OCI-LY7 (cell line): ENCODE data around the gene TRAF3. TPM values are rescaled to one million over a fixed set of nuclear protein-coding genes. Genes with fewer than 3 reads are reported as not detected.
"Not testable (repeated sequence)": the region's sequence is repeated elsewhere in the genome, so short reads cannot be mapped to it uniquely, and the experiment has no call there.

Experiments used
- BruUV-seq: library from RNA; stranded (reverse); fragments of 400-500 nt; replicated peaks from 2 replicates; lab custom pipeline; 2021; lab: Mats Ljungman, UMichigan
- CTCF ChIA-PET: fragments of 300-600 bp; sonication (Branson Sonifier 250); formaldehyde crosslinking; loops from one replicate; lab custom pipeline; 2022; ENCODE audit warnings: antibody characterized with exemption; ENCODE audit not compliant: unreplicated experiment; lab: Charles Lee
- POLR2A ChIA-PET: fragments of 300-600 bp; sonication (Branson Sonifier 250); formaldehyde crosslinking; loops from one replicate; lab custom pipeline; 2022; ENCODE audit warnings: antibody characterized with exemption; lab: Charles Lee
- DNase-seq: peaks from one replicate; pipeline ENCODE4 v3.0.0-alpha.2; 2015; ENCODE audit warnings: low spot score
- H2AFZ ChIP-seq: fragments of 200-600 bp; sonication (generic), shearing (Covaris generic); 2 replicates; pipeline ENCODE4 v1.6.1; 2014; ENCODE audit warnings: mild to moderate bottlenecking, antibody characterized with exemption, low read length, moderate library complexity
- H3K27ac ChIP-seq: fragments of 200-600 bp; sonication (generic); 2 replicates; pipeline ENCODE4 v1.5.1; 2014; ENCODE audit warnings: mixed run types, low read depth, mild to moderate bottlenecking, moderate library complexity, low read length, inconsistent platforms; ENCODE audit not compliant: poor library complexity, severe bottlenecking
- H3K36me3 ChIP-seq: fragments of 200-600 bp; sonication (generic); 2 replicates; pipeline ENCODE4 v1.6.1; 2014; ENCODE audit warnings: mild to moderate bottlenecking, antibody characterized with exemption, low read length, moderate library complexity, mixed read lengths; ENCODE audit not compliant: insufficient read depth
- H3K4me1 ChIP-seq: fragments of 200-600 bp; sonication (generic); 2 replicates; pipeline ENCODE4 v1.5.1; 2014; ENCODE audit warnings: mild to moderate bottlenecking, low read length; ENCODE audit not compliant: insufficient read depth, poor library complexity, severe bottlenecking
- H3K4me2 ChIP-seq: fragments of 200-600 bp; sonication (generic); 2 replicates; pipeline ENCODE4 v1.6.1; 2014; ENCODE audit warnings: mild to moderate bottlenecking, low read length
- H3K4me3 ChIP-seq: fragments of 200-600 bp; sonication (generic); 2 replicates; pipeline ENCODE4 v1.5.1; 2014; ENCODE audit warnings: mild to moderate bottlenecking, low read depth, low read length; ENCODE audit not compliant: poor library complexity, severe bottlenecking
- H3K79me2 ChIP-seq: fragments of 200-600 bp; sonication (generic); 2 replicates; pipeline ENCODE4 v1.6.1; 2016; ENCODE audit warnings: low read depth, mild to moderate bottlenecking, low read length, moderate library complexity, mixed read lengths; ENCODE audit not compliant: insufficient read depth
- H3K9me2 ChIP-seq: fragments of 200-600 bp; sonication (generic); 2 replicates; pipeline ENCODE4 v1.6.1; 2016; ENCODE audit warnings: mild to moderate bottlenecking, low read length, mixed read lengths; ENCODE audit not compliant: insufficient read depth
- H3K9me3 ChIP-seq: fragments of 200-600 bp; sonication (generic); 2 replicates; pipeline ENCODE4 v1.6.1; 2014; ENCODE audit warnings: mild to moderate bottlenecking, mixed run types, low read length, mixed read lengths
- H4K20me1 ChIP-seq: fragments of 200-600 bp; sonication (generic); 2 replicates; pipeline ENCODE4 v1.6.1; 2014; ENCODE audit warnings: mild to moderate bottlenecking, antibody characterized with exemption, low read length, moderate library complexity, mixed read lengths; ENCODE audit not compliant: insufficient read depth
- EZH2phosphoT487 ChIP-seq: fragments of 200-600 bp; sonication (generic); IDR thresholded peaks from 2 replicates; pipeline ENCODE4 v1.6.1; 2018; ENCODE audit warnings: low read depth, borderline replicate concordance, mild to moderate bottlenecking, mixed run types, antibody characterized with exemption, low read length, moderate library complexity, mixed read lengths
- intact Hi-C: fragments of 100-400 bp; cut with micrococcal nuclease; formaldehyde crosslinking; loops from one replicate; pipeline ENCODE4 v1.10.0; 2022; ENCODE audit not compliant: unreplicated experiment
- total RNA-seq, 2 experiments: library from RNA; depleted of rRNA in 1 of 2; stranded (reverse); fragments of >200 nt in 1 of 2; shearing (Covaris generic) in 1 of 2; gene quantifications; 2 replicates each; pipeline ENCODE4 v1.2.3, GENCODE V29; 2014 to 2022
- TF ChIP-seq, protein P1 (sequence below): fragments of 200-600 bp; sonication (generic); conservative IDR thresholded peaks from 2 replicates; pipeline ENCODE4 v1.5.1; 2014; ENCODE audit warnings: mild to moderate bottlenecking, antibody characterized with exemption, low read length, moderate library complexity, mixed read lengths

TRAF3 gene
- total RNA-seq, 2 experiments from 2014 or later: 0.82 to 2.9 TPM

GRCh38 chr14:102924632-102925588 lies 147.7 kb downstream of the TRAF3 start:
- H3K9me2 ChIP-seq: no peaks in the 10 kb centered on the region
- no peak overlapping the region for H3K4me2 ChIP-seq
- no peaks in the 10 kb centered on the region for H3K9me3 ChIP-seq
- H3K4me3 ChIP-seq: no peak overlapping the region
- no peak overlapping the region for H3K27ac ChIP-seq
- intact Hi-C loops: no loop called here
- peaks cover 8% of the 10 kb centered on the region for H3K4me1 ChIP-seq
- no peak overlapping the region for H2AFZ ChIP-seq
- TF ChIP-seq EZH2phosphoT487: no peak
- TF ChIP-seq, protein P1, sequence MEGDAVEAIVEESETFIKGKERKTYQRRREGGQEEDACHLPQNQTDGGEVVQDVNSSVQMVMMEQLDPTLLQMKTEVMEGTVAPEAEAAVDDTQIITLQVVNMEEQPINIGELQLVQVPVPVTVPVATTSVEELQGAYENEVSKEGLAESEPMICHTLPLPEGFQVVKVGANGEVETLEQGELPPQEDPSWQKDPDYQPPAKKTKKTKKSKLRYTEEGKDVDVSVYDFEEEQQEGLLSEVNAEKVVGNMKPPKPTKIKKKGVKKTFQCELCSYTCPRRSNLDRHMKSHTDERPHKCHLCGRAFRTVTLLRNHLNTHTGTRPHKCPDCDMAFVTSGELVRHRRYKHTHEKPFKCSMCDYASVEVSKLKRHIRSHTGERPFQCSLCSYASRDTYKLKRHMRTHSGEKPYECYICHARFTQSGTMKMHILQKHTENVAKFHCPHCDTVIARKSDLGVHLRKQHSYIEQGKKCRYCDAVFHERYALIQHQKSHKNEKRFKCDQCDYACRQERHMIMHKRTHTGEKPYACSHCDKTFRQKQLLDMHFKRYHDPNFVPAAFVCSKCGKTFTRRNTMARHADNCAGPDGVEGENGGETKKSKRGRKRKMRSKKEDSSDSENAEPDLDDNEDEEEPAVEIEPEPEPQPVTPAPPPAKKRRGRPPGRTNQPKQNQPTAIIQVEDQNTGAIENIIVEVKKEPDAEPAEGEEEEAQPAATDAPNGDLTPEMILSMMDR: no peak
- no peak for DNase-seq
- BruUV-seq: no TSS peak
- CTCF ChIA-PET: no interaction called here
- no peaks in the 10 kb centered on the region for H3K36me3 ChIP-seq
- POLR2A ChIA-PET: interaction anchor here (0.5 to 0.8 kb wide), 2 partner anchors 11 to 235 kb away, joined by 3 read pairs; no protein-coding TSS in a partner anchor
- no peaks in the 10 kb centered on the region for H3K79me2 ChIP-seq
- no peaks in the 10 kb centered on the region for H4K20me1 ChIP-seq

GRCh38 chr14:102925646-102926045 lies 148.4 kb downstream of the TRAF3 start:
- intact Hi-C loops: no loop called here
- H3K9me2 ChIP-seq: no peaks in the 10 kb centered on the region
- ChIA-PET CTCF (no interaction called here), POLR2A (no interaction called here)
- no peak overlapping the region for H3K4me2 ChIP-seq
- no peak overlapping the region for H2AFZ ChIP-seq
- no peaks in the 10 kb centered on the region for H4K20me1 ChIP-seq
- no peak overlapping the region for H3K27ac ChIP-seq
- H3K4me3 ChIP-seq: no peak overlapping the region
- TF ChIP-seq, protein P1: no peak
- no peak for TF ChIP-seq EZH2phosphoT487
- H3K79me2 ChIP-seq: no peaks in the 10 kb centered on the region
- no TSS peak for BruUV-seq
- no peaks in the 10 kb centered on the region for H3K36me3 ChIP-seq
- H3K4me1 ChIP-seq: peaks cover 8% of the 10 kb centered on the region
- no peaks in the 10 kb centered on the region for H3K9me3 ChIP-seq
- no peak for DNase-seq

GRCh38 chr14:102926104-102926503 lies 148.9 kb downstream of the TRAF3 start:
- no peaks in the 10 kb centered on the region for H3K9me2 ChIP-seq
- TF ChIP-seq, protein P1: no peak
- no peak for TF ChIP-seq EZH2phosphoT487
- no peaks in the 10 kb centered on the region for H3K79me2 ChIP-seq
- ChIA-PET CTCF (no interaction called here), POLR2A (no interaction called here)
- H3K9me3 ChIP-seq: no peaks in the 10 kb centered on the region
- H3K4me2 ChIP-seq: no peak overlapping the region
- no peak overlapping the region for H3K27ac ChIP-seq
- no TSS peak for BruUV-seq
- intact Hi-C loops: no loop called here
- no peaks in the 10 kb centered on the region for H4K20me1 ChIP-seq
- no peak overlapping the region for H2AFZ ChIP-seq
- H3K4me3 ChIP-seq: no peak overlapping the region
- H3K36me3 ChIP-seq: no peaks in the 10 kb centered on the region
- H3K4me1 ChIP-seq: peaks cover 8% of the 10 kb centered on the region
- DNase-seq: no peak

GRCh38 chr14:102926840-102927239 lies 149.6 kb downstream of the TRAF3 start:
- H2AFZ ChIP-seq, BruUV-seq, CTCF ChIA-PET, H3K9me3 ChIP-seq, DNase-seq, H3K36me3 ChIP-seq, H3K79me2 ChIP-seq, intact Hi-C loops, H3K4me2 ChIP-seq, POLR2A ChIA-PET, H3K27ac ChIP-seq, H4K20me1 ChIP-seq, H3K4me3 ChIP-seq, H3K9me2 ChIP-seq, H3K4me1 ChIP-seq: not testable (repeated sequence)
